Stimulated activated CD8-positive, alpha-beta memory T cell treated with anti-CD3 and anti-CD28 coated beads, Interleukin-15, amount 100 ng/mL, for 1 hour (primary cell): ENCODE measurements around the gene GASK1B.

Experiments
- DNase-seq: peaks from one replicate; pipeline ENCODE4 v3.0.0-alpha.2; 2020; ENCODE audit warnings: low read depth

The GASK1B gene

DNA sequence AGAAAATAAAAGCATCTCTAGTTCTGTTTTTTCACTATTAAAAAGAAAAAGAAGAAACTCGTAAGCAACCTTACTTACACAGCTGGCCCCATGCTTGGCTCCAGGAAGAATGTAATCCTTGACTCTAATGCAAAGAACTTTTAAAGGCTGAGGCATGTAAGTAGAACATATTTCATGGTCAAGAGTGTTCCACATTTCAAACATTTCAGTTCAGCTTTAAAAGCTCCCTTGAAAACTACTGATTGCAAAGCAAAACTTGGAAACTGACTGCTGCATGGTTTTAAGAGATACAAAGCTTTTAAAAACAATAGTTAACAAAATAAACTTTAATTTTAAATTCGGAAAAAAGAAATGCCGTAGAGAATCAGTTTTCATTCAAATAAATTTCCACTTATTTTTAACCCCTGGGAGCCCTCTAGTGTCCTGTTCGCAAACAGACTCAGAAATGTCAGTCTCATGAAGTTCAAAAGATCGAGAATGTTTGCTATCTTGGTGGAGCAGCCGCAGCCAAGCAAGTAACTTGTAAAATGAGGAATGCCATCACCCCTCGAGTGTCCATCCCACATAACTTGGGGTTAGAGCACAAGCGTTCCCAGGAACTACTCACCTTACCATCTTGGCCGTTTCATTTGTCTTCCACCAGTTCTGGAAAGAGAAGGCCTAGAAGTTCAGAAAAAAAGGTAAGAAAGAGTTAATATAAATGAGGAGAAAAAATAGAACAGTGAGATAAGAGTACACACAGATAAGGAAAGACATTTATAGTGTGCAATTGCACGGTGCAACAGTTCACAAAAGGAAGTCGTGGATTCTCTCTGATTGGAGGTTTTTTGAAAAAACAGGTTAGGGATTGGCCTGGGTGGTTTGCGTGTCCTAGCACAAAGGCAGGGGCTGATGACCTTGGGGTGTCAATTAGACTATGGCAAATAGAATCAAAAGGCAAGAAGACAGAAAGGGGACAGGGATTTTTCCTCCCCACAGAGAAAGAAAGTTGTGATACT, at the start of gene GASK1B:
Gene GASK1B (minus strand): TSS at position 765 of the 998 bp plus-strand sequence. CDS start 1,650 bp downstream, outside the sequence.
- no peak for DNase-seq

DNA sequence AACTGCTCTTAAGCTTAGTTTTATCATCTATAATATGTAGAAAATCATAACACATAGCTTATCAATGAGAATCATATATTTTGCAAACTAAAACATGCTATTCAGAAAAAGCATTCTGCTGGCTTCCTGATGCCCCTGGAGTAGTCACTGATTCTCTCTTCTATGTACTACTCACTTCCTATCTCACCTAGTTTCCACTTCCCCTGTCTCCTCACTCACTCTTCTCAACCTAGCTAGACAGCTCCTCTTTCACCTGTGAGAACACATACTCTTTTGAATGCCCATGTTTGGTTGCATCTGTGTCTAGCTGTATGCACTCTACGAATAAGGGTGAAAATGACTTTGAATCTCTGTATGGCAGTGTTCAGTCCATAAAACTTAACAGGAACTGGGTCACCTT, 46.8 kb upstream of the GASK1B start:
- DNase-seq: no peak

DNA sequence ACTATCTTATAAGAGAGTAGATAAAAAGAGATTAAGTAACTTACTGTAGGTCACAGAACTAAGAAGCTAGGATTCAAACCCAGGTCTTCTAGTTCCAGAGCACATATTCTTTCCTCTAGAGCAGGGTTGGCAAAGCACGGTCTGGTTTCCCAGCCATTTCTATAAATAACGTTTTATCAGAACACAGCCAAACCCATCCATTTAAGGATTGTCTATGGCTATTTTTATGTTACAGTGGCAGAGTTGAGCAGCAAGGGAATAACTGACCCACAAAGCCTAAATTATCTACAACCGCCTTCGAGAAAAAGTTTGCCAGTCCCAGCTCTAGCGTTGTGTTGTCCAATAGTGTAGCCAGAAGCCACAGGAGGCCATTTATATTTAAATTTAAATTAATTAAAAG, 44.9 kb upstream of the GASK1B start:
- DNase-seq: no peak

DNA sequence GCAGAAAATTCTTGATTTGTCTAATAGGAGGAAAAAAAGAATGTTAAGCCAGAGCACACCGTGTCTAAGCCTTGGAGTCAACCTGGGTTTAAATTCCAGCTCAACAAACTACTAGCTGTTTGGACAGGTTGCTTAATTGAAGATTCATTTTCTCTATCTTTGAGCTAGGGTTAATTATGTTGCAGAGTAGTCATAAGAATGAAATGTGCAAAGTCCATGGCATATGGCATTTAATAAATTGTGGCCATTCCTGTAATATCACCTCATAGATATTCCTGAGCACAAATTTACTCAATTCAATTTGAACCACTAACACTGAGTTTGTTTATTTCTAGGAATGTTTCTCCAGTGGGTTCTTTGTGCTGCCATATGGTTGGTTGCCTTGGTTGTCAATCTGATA, 42.0 kb upstream of the GASK1B start:
- DNase-seq: no peak

DNA sequence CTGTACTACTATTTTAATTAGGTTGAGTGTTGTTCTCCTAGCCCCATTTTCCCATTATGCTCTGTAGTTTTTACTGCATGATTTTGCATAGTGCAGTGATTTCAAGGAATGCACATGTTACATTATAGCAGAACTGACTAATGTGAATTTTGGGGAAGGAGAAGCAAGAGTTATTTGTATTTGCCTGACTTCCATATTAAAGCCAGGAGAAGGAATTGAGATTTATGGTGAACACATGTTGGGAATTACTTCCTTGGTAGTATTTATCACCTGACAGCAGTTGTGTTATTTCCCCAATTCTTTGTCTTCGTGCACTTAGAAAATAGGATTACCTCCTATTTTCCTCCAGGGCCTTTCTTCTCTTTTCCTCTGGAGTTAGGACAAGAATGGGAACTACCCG, 40.6 kb upstream of the GASK1B start:
- no peak for DNase-seq

DNA sequence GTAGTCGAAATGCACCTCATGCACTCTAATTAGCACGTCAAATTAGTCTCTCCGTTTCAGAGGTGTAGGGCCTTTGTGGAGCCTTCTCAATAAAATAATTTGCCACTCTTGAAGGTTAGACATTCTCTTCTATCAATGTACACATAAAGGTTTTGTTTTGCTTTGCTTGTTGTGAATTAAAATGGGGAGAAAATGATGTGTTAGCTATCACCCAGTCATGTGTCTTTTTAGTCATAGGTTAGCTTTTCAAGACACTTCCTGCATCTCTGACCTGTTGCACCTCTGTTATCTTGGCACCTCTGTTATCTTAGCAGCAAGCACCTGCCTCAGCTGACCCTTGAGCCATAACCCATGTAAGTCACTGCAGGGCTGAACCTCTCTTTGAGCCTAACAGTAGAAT, 38.4 kb upstream of the GASK1B start:
- no peak for DNase-seq

DNA sequence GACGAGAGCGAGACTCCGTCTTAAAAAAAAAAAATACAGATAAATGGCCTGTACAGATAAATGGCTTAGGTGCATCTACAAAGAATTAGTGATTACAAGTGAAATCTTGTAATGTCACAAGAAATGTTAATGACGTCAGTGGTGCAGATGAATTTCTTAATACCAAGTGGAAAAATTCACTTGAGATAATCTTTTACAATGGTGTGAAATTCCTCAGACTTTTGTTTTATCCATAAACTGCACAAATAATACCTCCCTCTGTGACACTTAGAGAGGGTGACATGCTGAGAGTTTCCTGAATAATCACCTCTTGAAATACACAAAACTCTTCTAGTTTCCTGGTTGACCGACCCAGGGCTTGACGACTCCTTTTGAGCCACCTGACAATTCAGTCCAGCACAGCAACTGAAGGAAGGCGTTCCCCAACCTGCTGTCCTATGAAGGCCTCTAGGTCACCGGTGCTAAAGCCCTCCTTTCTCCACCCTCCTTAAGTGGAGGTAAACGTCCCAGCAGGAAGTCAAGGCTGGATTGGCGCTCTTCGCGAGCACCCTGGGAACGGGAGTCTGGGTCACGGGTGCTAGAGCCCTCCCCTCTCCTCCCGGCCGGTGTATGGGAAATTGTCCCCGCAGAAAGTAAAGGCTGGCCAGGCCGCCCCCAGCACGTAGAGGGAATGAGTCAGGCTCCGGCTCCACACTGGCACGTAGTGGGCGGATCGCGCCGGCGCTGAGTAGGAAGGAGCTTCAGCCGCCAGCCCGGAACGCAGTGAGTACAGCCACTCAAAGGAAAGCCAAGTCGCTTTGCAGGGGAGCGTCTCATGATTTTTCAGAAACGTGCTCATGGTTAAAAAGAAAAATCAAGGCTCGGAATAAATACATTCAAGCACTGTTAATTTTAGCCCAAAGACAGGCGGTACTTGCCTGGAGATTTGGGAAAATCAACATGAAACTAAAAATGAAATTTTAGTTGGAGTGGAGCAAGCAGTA, 37.3 kb upstream of the GASK1B start, which contains the start of gene TMEM144:
Gene TMEM144 (plus strand): TSS at position 662 of the 983 bp plus-strand sequence. CDS start 2,182 bp downstream, outside the sequence.
- DNase-seq: no peak

DNA sequence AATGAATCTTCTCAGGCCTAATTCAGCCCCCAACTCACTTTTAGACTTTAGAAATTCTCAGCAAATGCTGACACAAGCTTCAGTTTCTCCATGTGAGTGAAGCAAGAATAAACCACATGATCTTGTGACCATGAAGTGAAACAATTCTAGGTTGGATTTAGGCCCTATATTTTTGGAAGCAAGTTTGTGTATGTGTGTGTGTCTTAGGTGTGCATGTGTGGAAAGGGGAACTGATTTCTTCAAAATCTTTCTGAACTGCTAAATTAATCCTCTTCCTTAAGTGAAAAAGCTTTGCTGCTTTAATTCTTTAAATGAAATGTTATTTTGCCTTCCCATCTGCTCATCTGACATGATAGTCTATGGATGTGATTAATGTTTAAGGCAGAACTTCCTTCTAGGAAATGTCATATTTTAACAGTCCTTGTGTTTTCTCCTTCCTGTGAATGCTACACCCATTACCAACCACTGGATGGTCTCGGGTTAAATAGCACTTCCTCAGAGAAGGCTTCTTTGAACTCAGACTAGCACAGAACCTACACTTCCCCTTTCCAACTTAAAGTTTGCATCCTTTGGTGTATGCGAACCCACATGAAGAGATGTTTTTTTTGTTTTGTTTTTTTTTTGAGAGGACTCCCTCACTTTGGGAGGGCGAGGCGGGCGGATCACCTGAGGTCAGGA, 36.3 kb upstream of the GASK1B start:
- no peak for DNase-seq

DNA sequence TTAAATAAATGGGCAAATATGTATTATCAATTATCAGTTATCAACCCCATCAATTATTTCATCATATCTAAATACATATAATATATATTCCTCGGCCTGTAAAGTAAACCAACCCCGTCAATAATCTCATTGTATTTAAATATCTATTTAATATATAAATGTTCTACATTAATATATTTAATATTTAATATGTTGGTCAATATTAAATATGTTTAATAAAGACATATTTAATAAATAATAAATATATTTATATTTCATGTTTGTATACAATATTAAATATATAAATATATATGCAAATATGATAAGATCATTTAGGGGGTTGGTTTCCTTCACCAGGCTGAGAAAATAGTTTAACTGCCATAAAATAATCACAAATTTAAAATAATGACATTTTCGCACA, 31.1 kb upstream of the GASK1B start:
- no peak for DNase-seq

DNA sequence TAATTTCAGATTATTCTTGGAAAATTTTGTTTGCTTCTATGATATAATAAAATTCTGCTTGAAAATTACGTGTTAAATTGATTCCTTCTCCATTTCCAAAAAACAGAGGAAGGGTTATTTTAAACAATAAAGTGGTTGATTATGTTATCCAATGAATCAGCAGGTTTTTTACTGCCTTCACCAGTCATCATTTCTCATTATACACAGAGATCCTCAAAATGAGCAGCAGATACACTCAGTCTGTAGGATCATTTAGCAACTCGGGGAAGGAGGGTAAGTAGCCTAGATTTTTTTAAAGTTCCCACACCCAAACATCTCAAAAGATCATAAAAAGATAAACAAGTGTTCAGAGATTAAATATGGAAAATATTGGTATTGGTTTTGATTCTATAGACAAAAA, 30.6 kb upstream of the GASK1B start:
- DNase-seq: no peak

DNA sequence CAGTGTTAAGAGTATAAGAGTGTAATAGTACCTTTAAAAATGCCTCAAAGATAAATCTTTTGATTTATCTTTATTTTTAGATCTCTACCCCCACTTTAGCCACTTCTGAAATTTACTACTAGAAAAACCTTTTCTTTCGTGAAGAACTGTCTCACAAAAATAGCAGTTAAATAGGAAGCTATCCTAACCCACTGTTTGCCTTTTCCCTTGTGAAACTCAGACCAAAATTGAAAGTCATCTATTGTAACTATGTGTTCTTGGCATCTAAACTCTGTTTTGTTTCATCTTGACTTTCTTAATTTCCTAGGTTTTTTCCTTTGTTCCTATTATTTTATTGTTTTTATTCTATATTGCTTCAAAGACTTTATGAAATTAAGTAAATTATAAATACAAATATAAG, 29.7 kb upstream of the GASK1B start:
- no peak for DNase-seq

DNA sequence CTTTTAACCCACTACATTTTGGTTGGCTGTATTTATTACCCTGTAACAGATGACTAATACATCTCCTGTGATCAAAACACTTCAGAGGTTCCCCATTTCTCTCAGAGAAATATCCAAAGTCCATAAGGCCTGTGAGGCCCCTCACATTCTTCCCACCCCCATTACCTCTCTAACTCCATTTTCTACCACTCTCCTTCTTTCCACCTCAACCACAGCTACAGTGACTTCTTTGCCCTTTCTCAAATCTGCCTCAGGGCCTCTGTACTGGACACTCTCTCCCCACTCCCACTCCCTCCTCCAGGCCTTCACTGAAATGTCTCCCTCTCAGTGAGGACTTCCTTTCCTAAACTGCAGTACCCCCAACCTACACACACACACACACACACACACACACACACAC, 29.1 kb upstream of the GASK1B start:
- DNase-seq: no peak

DNA sequence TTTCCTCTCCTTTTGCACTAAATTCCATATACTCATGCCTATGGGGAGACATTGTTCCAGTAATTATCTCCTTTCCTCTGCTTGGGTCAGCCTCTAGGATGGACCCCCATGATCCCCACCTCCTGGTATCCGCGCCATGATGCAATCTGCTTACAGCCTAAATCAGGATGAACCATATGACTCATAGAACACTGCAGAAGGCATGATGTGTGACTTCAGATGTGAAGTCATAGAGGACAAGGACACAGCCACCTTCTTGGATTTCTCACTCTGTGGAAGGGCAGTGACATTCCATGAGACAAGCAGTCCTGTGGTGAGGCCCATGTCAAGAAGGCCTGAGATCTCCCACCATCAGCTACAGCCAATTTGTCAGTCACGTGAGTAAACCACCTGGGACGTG, 28.5 kb upstream of the GASK1B start:
- no peak for DNase-seq

DNA sequence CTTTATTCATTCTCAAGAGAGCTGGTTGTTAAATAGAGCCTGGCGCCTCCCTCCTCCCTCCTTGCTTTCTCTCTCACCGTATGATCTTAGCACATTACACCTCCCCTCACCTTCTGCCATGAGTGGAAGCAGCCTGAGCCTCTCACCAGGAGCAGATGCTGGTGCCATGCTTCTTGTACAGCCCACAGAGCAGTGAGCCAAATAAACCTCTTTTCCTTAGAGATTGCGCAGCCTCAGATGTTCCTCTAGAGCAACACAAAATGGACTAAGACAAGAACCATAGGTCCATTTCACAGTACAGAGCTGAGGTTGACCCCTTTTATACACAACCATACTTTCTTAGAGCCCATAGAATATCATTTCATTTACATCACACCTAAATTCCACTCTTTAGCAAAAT, 27.4 kb upstream of the GASK1B start:
- DNase-seq: no peak

DNA sequence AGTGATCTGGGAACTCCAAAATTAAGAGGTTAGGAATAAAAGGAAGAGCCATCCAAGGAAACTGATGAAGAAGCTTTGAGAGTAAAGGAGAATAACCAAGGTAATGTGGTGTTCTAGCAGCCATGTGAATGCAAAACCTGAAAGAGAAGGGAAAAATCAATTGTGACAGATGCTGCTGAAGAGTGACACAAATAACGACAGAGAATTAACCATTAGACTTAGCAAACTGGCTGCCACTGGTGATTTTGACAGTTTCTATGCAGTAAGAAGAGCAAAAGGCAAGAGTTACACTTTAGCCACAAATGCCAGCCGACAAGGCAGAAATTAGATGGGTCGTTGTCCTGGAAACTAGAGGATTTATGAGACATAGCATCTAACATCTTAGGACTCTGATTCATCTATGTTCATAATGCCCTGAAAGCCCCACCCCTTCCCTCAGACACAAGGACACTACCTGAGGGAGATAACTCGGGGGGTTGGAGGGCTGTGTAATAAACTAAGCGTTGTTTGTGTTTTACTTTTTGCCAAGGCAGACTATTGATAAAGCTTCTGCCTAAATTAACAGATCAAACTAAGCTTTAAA, 24.5 kb upstream of the GASK1B start:
- DNase-seq: no peak

DNA sequence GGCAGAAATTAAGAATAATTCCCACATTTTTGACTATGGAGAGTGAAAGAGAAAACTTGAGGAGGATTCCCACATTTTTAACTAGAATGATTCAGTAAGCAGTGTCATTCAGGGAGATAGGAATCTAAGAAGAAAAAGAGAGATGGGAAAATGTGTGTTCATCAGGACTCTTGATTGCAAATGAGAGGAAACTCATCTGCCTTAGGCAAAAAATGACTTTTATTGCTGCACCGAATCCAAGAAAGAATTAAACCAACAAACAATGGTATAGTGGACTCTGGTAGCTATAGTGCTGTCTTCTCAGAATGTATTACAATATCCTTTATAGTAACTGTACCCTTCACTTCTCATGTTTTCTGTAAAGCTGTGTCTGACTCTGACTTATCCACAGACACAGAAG, 22.5 kb upstream of the GASK1B start:
- no peak for DNase-seq

DNA sequence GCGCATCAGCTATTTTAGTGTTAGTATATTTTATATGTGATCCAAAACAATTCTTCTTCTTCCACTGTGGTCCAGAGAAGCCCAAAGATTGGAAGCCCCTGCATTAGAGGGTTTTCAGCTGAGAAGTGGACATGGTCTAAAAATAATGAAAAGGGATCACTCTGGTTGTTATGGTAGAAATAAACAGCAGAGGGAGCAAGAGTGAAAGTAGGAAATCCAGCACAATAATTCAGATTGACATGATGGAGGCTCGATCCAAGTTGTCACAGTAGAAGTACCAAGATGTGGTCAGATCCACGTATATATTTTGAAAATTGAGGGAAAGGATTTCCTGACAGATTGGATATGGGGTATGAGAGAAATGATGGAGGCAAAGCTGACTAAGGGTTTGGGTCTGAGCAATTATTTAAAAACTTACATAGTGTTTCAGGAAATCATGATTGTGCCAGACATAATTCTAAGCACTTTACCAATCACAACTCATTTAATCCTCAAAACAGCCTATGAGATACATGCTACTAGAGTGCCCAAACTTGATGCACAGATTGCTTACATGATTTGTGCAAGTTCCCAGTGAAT, 20.4 kb upstream of the GASK1B start:
- DNase-seq: no peak

DNA sequence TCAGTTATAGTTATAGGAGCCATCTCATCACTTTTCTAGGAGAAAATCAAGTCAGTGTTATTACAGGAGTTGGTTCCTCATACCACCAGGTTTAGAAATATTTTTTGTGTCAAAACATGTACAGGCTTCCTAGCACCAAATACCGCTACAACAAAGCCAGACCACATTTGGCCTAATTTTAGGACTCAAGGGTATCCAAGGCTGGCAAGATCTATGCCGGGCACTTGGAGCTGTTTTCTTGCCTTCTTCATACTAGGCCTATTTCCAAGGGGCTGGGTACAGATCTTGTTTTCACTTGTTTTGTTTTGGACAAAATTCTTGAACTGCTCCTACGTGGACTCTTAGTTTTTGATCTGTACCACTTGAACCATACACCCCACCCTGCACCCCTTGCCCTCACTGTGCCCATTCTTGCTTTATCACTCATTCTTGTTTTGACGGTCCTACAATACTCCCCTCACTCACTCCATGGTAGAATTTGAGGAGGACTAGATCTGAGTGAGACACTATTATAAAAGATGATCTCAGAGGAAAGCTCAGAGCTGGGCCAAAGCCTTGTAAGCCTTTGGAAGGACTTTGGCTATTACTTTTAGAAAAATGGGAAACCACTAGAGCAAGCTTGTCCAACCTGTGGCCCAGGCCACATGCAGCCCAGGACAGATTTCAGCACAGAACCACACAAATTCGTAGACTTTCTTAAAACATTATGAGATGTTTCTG, 19.8 kb upstream of the GASK1B start:
- no peak for DNase-seq

DNA sequence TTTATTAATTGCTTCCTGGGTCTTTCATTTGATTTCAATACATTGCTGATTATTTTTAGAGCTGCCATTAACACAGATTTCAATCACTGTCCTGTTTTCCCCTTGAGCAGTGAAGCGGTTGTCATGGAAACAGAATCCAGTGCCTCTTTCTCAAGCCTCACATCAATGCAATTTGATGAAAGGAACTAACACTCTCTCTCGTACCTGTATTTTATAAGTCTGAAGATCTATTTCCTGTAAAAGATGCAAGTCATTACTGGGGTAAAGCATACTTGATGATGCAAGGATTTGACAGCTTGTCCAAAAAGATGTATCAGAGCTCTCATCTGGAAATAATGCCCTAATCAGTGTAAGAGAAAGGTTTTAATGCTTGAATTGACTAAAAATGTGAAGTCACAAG, 17.9 kb upstream of the GASK1B start:
- no peak for DNase-seq

DNA sequence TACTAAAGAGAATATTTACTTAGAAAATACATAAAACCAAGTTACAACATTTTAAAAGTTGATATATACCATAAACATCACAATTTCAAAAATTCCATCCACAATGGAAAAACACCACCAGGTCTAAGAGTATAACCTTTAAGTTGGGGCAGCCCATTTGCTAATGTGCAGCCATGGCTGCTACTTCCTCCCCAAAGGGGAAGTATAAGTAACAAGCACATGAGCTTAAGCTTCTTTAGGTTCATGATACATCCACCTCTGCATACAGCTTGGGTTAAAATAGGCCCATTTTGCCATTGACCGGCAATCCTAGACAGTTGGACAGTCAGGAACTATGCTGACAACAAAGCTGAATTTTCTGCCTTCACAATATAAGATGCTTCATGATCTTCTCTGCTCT, 16.6 kb upstream of the GASK1B start:
- DNase-seq: no peak

DNA sequence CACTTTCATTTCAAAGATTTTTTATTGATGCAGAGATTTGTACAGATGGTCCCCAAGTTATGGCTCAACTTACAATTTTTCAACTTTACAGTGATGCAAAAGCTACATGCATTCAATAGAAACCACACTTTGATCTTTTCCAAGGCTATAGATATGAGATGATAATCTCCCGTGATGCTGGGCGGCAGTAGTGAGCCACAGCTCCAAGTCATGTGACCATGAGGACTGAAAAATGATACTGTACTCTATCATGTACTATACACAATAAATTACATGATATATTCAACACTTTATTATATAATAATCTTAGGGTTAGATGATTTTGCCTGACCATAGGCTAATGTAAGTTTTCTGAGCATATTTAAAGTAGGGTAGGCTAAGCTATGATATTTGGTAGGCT, 14.0 kb upstream of the GASK1B start:
- DNase-seq: no peak
